ELR (cell line): ENCODE measurements around the gene NRCAM.
"Not testable (repeated sequence)": the region's sequence is repeated elsewhere in the genome, so short reads cannot be mapped to it uniquely, and the experiment has no call there.

Experiments used
- DNase-seq: peaks from one replicate; pipeline ENCODE4 v3.0.0-alpha.2; 2015; ENCODE audit warnings: low read depth

The NRCAM gene

DNA sequence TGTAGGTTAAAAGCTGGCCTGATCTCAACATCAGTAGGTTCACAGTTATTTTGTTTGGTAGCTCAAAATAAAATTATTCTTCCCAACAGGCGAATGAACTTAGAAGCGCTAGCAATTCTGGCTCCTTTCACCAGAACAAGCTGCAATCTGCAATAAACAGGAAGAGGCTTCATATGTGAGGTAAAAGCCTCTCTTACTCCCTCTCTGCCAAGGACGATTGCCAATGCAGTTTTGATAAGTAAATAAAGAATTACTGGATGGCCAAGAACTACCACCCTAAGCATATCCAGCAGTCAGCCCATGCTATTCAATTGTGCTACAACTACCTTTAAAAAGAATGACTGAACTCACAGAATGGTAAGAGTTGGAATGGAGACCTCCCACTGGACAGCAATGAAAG lies 176.1 kb downstream of the NRCAM start:
- no peak for DNase-seq

DNA sequence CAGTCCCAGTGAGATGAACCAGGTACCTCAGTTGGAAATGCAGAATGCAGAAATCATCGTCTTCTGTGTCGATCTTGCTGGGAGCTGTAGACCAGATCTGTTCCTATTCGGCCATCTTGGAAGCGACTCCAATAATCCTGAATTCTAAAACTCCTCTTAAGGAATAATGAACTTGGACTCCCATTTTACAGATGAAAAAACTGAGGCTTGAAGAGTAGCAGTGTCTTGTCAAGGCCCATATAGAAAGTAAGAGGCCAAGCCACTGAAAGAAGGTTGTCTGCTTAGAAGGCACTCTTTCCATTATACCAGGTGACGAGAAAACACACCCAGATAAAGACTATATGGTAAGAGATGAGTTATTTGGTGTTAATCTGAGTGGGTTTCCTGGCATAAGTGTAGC lies 177.5 kb downstream of the NRCAM start:
- no peak for DNase-seq

DNA sequence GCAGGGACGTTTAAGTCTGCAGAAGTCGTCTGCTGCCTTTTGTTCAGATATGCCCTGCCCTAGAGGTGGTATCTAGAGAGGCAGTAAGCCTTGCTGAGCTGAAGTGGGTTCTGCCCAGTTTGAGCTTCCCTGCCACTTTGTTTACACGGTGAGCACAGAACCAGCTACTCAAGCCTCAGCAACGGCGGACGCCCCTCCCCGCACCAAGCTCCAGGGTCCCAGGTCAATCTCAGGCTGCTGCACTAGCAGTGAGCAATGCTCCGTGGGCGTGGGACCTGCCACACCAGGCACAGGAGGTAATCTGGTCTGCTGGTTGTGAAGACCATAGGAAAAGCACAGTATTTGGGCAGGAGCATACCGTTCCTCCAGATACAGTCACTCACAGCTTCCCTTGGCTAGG lies 178.0 kb downstream of the NRCAM start:
- DNase-seq = no peak

DNA sequence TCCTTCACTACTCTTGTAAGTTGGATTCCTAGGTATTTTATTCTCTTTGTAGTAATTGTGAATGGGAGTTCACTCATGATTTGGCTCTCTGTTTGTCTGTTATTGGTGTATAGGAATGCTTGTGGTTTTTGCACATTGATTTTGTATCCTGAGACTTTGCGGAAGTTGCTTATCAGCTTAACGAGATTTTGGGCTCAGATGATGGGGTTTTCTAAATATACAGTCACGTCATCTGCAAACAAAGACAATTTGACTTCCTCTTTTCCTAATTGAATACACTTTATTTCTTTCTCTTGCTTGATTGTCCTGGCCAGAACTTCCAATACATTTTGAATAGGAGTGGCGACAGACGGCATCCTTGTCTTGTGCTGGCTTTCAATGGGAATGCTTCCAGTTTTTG lies 181.8 kb downstream of the NRCAM start:
- not testable (repeated sequence) for DNase-seq

DNA sequence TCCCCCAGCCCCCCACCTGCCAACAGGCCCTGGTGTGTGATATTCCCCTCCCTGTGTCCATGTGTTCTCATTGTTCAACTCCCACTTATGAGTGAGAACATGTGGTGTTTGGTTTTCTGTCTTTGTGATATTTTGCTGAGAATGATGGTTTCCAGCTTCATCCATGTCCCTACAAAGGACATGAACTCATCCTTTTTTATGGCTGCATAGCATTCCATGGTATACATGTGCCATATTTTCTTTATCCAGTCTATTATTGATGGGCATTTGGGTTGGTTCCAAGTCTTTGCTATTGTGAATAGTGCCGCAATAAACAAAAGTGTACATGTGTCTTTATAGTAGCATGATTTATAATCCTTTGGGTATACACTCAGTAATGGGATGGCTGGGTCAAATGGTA lies 183.3 kb downstream of the NRCAM start:
- not testable (repeated sequence) for DNase-seq

DNA sequence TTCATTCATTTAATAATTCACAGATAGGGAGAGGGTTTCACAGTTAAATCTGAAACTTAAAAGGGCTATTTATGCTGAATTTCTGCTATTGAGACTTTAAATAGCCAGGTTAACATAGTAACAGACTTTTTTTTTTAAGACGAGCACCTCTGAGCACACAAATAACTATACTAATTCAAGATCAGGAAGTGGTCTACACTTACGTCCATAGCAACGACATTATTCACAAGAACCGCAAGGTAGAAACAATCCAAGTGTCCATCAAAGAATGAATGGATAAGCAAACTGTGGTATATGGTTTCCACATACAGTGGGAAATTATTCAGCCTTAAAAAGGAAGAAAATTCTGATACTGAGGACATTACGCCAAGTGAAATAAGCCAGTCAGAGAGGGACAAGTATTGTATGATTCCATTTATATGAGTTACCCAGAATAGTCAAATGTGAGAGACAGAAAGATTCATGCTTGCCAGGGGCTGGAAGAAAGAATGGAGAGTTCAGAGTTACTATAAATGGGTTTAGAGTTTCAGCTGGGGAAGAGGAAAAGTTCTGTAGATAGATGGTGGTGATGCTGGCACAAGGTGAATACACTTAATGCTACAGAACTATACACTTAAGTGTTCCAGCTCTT lies 185.7 kb downstream of the NRCAM start:
- DNase-seq = no peak

DNA sequence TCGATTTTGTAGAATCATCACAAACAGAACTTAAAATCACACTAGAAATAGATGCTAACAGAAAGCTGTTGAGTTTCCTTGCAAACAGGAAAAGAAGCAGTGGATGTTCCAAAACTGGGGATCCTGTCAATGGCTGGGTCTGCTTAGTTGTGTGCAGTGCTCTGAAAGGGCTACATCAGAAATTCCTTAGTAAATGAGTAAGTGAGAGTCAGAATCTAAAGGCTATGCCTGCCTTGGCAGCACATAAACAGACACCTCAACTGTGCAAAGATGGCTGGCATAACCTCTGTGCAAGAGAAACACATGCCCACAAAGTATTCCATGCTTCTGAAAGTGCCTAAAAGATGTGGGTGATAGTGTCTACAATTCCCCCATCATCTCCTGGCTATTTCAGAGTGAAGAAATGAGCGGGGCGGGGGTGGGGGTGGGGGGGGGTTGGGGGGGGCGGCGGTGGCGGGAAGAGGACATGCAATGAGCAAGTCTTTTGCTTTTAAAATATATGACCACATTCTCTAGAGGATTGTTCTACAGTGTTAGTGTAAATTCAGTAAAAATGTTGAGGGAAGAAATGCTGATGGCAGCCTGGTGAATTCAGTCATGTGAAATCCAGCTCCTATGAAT lies 187.9 kb downstream of the NRCAM start:
- DNase-seq = no peak

DNA sequence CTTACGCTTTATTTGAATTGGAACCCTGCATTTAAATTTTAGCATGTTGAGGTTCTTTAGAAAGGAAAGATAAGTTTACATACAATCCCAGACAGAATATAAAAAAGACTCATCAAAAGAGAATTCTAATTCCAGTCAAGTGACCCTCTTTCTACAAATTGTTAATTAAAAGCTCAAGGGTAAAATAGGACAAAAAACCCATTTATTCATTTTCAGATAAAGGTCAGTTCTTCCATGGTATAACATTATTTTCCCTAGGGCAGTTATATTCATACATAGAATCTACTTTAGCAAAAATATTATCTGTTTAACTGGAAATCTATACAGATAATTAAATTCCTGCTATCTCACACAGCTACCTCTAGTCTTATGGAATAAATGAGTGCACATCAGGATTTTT lies 188.6 kb downstream of the NRCAM start:
- no peak for DNase-seq

DNA sequence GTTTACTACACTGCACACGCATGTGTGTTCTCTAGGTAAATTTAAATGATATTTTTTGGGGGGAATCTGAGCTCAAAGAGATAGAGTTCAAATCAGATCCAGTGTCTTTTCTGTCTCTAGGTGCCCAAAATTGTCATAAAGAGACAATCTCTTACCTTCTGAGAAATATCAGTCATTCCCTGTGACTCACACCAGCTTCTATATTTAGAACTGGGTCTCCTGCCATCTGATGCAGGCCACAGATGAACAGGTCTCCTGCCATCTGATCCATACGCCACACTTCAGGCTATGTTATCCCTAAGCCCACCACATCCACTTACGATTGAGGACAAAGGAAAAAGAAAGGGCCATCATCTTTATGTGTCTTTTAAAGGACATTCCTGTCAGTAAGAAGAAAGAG lies 189.7 kb downstream of the NRCAM start:
- DNase-seq = no peak

DNA sequence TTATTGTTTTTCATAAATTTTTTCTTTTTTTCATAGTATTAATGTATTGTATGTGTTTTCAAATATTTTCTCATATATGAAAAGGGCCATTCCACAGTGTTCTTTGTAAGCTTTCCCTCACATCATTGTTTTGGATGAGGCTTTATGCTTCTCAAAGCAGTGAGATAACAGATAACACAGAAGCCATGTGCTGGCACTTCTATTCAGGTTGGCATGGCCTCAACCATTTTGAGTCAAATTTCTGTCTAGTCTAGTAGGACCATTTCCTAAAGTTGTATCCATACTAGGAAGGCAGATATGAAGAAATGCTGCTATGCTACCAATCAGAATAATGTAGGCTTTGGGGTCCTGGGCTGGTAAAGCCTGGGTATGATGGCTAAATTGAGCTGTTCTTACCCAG lies 190.2 kb downstream of the NRCAM start:
- no peak for DNase-seq

DNA sequence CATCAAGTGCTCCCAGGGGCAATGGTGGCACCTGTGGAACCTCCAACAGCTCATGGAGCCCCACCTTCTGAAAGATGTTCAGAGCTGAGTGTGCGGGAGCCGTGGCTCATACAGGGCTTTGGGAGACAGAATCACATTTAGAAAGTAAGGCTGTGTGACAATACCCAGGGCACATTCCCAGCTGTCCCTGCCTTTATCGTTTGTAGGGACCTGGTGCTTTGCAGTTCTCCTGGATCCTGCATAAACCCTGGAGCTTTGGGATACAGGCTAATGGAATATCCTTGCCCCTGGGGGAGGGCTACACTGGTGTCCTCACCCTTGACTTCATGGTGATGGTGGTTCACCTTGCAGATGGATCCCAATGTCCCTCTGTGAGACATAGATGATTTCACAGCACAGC lies 191.2 kb downstream of the NRCAM start:
- DNase-seq = no peak

DNA sequence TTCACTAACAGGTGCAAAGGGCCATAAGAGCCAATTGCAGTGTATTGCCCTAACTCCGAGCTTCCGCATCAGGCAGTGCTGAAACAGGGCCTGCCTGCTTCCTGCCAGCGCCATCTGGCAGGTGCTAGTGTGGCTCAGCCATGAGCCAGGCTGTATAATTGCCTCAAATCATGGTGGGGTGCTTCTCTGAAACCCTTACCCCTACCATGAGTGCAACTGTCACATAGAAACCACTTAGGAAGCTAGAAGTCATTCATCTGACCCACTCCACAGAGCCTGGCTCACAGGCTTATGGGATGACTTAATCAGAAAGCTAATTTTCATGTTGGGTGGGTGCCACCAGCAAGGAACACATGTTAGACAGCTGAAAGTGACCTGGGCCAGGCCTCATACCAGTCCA lies 192.8 kb downstream of the NRCAM start:
- DNase-seq = no peak

DNA sequence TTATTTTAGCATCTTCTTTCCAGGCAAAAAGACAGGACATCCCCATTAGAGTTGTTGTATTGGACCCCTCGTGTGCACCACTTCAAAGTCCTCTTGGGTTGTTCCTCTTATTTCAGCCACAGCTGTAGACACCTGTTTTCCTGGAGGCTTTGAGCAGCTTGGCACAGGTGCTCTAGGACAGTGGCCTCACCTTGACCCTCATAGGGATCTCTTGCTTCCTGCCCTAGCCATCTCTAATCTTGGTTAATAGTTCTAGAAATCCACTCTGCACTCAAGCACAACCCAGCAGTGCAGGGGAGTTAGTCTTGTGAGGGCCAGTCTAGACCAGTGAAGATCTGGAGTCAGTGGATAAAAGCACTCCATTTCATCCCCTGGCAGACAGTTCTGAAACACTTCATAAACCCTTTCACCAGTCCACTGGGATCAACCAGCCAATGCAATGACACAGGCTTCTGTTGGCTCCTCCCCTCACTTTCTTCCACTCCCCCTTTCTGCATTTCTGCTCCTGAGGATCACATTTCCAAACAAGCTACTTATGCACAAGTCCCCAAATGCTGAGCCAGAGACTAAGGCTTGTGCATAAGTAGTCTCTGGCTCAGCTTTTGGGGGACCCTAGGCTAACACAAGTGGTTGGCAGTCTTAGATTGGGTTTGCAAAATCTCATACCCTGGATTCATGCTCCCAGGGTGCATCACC lies 194.5 kb downstream of the NRCAM start:
- no peak for DNase-seq

DNA sequence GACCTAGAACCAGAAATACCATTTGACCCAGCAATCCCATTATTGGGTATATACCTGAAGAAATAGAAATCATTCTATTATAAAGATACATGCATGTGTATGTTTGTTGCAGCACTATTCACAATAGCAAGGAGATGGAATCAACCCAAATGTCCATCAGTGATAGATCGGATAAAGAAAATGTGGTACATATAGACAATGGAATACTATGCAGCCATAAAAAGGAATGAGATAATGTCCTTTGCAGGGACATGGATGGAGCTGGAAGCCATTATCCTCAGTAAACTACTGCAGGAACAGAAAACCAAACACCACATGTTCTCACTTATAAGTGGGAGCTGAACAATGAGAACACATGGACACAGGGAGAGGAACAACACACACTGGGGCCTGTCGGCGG lies 196.8 kb downstream of the NRCAM start:
- DNase-seq = not testable (repeated sequence)

DNA sequence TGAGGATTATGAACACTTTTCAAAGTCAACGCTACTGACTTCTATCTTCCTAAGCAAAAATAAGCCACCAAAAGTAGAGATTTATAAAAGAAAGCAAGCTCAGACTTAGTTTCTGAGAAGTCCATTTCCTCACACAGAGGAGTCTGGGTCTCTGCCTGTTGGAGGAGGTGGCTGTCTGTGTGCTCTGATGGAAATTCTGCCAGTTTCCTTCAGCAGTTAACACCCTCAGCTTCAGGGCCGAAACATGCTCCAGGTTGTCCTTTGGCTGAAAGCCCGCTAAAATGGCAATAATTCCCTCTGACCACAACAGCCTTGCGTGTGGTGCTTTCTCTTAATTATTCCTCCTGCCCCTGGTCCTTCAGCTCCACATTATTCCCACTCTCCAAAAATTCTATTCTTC lies 198.3 kb downstream of the NRCAM start:
- DNase-seq = no peak

DNA sequence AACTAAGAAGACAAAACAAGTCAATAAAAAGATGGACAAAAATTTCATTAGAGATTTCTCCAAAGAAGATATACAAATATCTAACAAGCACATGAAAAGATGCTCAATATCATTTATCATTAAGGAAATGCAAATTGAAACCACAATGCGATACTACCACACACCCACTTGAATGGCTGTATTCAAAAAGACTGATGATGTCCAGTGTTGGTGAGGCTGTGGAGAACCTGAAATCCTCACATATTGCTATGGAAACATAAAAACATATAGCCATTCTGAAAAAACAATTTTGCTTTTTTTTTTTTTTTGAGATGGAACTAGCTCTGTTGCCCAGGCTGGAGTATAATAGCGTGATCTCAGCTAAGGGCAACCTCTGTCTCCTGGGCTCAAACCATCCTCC lies 202.0 kb downstream of the NRCAM start:
- no peak for DNase-seq

DNA sequence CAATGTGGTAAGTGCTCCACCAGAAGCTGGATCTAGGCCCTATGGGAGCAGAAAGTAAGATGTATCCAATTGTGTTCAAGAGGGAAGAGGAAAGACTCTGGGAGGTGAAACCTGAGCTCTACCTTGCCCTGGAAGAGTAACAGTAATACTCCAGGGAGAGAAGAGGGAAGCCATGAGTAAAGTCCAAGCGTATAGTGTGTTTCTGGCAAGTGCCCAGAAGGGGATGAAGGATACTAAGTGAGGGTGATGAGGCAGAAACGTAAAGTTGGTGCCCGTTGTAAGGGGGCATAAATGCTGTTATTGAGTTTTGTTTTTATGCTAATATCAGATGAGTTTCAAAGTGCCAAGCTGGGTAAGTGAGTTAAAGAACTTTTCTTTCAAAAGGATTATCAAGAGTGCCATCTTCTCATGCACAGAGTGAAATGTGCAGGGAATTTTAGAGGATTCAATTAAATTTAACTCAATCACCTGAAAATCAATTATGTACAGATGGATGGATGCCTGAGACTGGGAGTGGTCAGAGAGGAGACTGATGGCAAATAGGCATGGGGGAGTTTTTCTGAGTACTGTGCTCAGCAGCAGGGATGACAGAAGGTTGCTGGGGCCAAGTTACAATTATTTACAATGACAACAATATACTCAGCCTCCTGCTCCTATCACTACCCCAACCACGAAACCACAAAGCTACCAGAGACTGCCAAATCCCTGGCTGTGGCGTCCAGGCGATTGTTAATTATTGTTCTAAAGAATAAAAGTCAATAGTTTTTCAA lies 202.8 kb downstream of the NRCAM start:
- DNase-seq = no peak

DNA sequence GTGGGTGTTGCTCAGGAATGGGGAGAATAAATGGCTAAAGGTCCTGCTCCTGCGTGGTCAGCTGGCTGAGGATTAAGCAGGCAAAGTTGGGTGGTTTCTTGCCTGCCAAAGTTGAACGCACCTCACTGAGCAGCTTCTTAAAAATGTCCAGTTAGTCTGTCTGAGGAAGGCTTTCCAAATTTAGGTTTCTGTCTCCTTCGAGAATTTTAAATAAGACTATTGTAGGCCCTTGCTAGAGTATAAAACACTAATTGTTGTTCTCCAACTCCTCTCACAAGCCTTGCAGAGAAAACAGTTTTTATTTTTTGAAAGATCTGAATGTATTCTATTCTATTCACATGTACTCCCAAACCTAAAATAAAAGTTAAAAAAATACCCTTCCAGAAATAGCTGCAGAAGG lies 204.1 kb downstream of the NRCAM start:
- no peak for DNase-seq

DNA sequence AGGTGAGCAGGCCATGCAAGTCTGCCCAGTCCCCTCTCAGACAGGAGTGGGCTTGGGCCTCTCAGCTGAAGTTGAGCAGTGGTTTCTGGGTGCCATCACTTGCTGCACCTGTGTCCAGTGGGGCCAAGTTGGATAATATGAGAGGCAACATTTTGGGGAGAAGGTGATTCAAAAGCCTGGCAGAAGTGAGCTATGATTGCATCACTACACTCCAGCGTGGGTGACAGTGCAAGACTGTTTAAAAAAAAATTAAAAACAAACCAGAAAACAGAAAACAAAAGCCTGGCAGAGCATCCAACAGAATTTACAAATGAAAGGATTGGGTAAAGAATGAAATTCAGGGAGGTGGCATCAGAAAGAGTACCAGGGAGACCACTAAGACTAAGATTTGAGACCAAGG lies 204.5 kb downstream of the NRCAM start:
- no peak for DNase-seq

DNA sequence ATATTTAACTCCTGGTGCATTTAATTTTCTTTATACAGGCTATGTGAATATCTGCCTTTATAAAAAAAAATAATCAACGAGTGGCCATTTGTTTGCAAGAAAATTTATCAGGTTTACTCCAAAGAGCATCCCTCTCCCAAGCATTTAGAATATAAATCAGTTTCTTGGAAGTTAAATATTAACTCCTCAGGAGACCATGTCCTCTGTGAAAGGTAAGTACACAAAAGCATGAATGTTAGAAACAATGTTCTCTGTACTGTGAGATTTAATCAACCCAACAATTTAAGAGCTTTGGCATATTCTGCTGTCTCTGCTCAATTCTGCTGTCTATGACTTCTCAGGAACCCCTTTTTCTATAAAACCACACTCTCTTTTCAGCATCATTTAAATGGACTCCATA lies 206.8 kb downstream of the NRCAM start:
- DNase-seq = no peak

DNA sequence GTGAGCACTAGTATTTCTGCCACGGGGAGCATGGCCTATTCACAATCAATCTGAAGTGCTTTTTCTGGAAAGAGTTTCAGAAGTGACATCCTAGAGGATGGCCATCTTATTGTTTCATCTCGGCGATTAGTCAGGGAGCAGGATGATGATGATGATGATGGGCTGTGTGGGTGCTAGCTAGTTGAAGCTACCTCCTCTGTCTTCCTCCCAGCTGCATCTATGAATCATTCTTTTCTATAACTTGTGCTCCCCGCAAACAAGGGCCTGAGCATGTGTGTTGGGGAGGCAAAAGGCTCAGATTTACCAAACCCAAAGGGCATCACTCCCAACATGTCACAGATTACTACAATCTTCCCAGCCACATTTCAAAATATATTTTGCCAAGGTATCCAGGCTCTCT lies 207.4 kb downstream of the NRCAM start:
- DNase-seq = no peak

DNA sequence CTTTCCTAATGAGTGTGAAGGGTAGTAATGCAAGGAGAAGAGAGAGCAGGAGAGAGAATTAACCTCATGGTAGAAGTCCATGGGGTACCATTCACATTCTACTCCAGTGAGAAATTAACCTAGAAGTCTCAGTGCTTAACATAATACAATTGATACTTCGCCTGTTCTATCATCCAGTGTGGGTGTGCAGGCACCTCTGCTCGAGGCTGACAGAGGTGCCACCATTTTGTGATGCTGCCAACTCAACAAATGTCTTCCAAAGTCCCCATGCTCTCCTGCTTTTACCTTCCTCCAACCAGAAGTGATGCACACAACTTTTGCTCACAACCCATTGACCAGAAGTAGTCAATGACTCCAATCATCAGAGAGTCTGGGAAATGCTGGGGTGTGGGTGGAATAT lies 207.8 kb downstream of the NRCAM start:
- no peak for DNase-seq

DNA sequence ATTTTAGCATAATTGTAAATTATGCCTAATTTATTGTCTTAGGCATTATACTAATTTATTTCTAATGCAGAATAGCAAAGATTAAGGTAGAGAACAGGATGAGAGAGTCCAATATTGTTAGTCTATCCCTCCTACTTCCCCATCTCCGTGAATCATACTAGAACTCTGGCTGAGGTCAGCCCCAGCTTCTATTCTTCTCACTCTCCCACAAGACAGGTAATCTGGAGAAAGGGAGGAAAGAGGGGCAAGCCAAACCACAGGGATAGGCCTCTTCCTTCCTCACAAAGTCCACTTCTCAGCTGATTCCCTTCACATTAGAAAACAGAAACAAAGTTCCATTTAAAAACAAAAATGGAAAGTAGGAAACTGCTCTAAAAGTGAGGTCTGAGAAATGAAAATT lies 208.6 kb downstream of the NRCAM start:
- DNase-seq = no peak
